GM08714 (cell line): ENCODE measurements around the gene CUL4A.

Source experiments
- H3K4me3 ChIP-seq: fragments of 200-500 bp; sonication (Bioruptor generic); 2 replicates; pipeline ENCODE4 v1.5.1; 2014; ENCODE audit warnings: mild to moderate bottlenecking, low read length, inconsistent platforms
- ZNF274 ChIP-seq: IDR thresholded peaks from 2 replicates; pipeline ENCODE4 v1.6.1; 2012; ENCODE audit warnings: mild to moderate bottlenecking, low read depth, low read length

The CUL4A gene

GRCh38 chr13:113315992-113316391, 106.6 kb downstream of the CUL4A start:
- TF ChIP-seq ZNF274 = no peak
- no peak overlapping the region for H3K4me3 ChIP-seq
